ENCODE measurements around the gene COASY. TPM values are rescaled to one million over a fixed set of nuclear protein-coding genes. Genes with fewer than 3 reads are reported as not detected.
"Not testable (repeated sequence)": the region's sequence is repeated elsewhere in the genome, so short reads cannot be mapped to it uniquely, and the experiment has no call there.

COASY gene
- total RNA-seq, 1 donor from 2014 or later: 109 TPM

- intact Hi-C loops (cut with micrococcal nuclease): loop anchor here (1.0 to 10.0 kb wide), 5 partner anchors 33 to 214 kb away; partner anchors contain the start of genes BECN1, COASY, PSMC3IP and RAMP2
- not testable (repeated sequence) for H3K9me3 Mint-ChIP-seq, H3K27me3 Mint-ChIP-seq
- Mint-ChIP-seq H3K4me1 (peaks cover 28% of the 10 kb centered on the region), H3K27ac (peak overlapping the region; percentile 94), H3K4me3 (peak overlapping the region; percentile 99), H3K36me3 (ENCODE audit: low read depth) (peaks cover 35% of the 10 kb centered on the region)
- DNase-seq: peak; percentile 61
These were observed 48.2 kb downstream of the COASY start for GRCh38 chr17:42609814-42610801.

- no peak for DNase-seq
- Mint-ChIP-seq H3K36me3 (ENCODE audit: low read depth) (peaks cover 37% of the 10 kb centered on the region), H3K4me1 (peaks cover 16% of the 10 kb centered on the region), H3K27me3 (no peaks in the 10 kb centered on the region), H3K27ac (no peak overlapping the region), H3K4me3 (peak overlapping the region; percentile 20), H3K9me3 (no peaks in the 10 kb centered on the region)
- intact Hi-C loops (cut with micrococcal nuclease): no loop called here
These were observed 50.1 kb downstream of the COASY start for GRCh38 chr17:42612013-42612412.

GRCh38 chr17:42613699-42614295 lies 51.8 kb downstream of the COASY start:
- H3K27me3 Mint-ChIP-seq: no peaks in the 10 kb centered on the region
- DNase-seq: no peak
- no peaks in the 10 kb centered on the region for H3K9me3 Mint-ChIP-seq
- H3K36me3 Mint-ChIP-seq (ENCODE audit: low read depth): peaks cover 37% of the 10 kb centered on the region
- intact Hi-C loops (cut with micrococcal nuclease): no loop called here
- no peak overlapping the region for H3K27ac Mint-ChIP-seq
- no peak overlapping the region for H3K4me3 Mint-ChIP-seq
- H3K4me1 Mint-ChIP-seq: peaks cover 13% of the 10 kb centered on the region

Other genes starting within 250 kb of the COASY start
- 252 and 258 TPM in 2 replicates for gene STAT3, start 173.7 kb upstream of the COASY start, total RNA-seq
- 2.4 and 2.7 TPM in 2 replicates for gene CAVIN1, start 138.9 kb upstream of the COASY start, total RNA-seq
- gene ATP6V0A1, start 103.3 kb upstream of the COASY start, total RNA-seq: 16.9 and 18.8 TPM in 2 replicates
- 20.4 and 20.7 TPM in 2 replicates for gene NAGLU, start 25.9 kb upstream of the COASY start, total RNA-seq
- 0.42 and 0.83 TPM in 2 replicates for gene HSD17B1, start 9.2 kb upstream of the COASY start, total RNA-seq
- 67.8 and 72.6 TPM in 2 replicates for gene MLX, start 5.0 kb downstream of the COASY start, total RNA-seq
- 29.1 and 31.1 TPM in 2 replicates for gene PSMC3IP, start 15.6 kb downstream of the COASY start, total RNA-seq
- gene RETREG3, start 47.2 kb downstream of the COASY start, total RNA-seq: 35.8 and 38.3 TPM in 2 replicates
- 99.9 and 100 TPM in 2 replicates for gene TUBG1, start 47.5 kb downstream of the COASY start, total RNA-seq
- gene TUBG2, start 97.1 kb downstream of the COASY start, total RNA-seq: 11.8 and 12.9 TPM in 2 replicates
- gene PLEKHH3, start 114.8 kb downstream of the COASY start, total RNA-seq: 0.77 and 1.1 TPM in 2 replicates
- gene CCR10, start 119.7 kb downstream of the COASY start, total RNA-seq: 0.17 and 0.75 TPM in 2 replicates
- 3.0 and 3.2 TPM in 2 replicates for gene CNTNAP1, start 120.4 kb downstream of the COASY start, total RNA-seq
- 39.5 and 39.6 TPM in 2 replicates for gene EZH1, start 182.9 kb downstream of the COASY start, total RNA-seq
- not detected in 2 replicates for gene RAMP2, start 199.1 kb downstream of the COASY start, total RNA-seq
- 89.5 and 93.7 TPM in 2 replicates for gene VPS25, start 211.3 kb downstream of the COASY start, total RNA-seq
- gene WNK4, start 218.5 kb downstream of the COASY start, total RNA-seq: 0.12 TPM in 2 replicates
- 50.4 and 50.7 TPM in 2 replicates for gene COA3, start 236.6 kb downstream of the COASY start, total RNA-seq
- not detected in 2 replicates for gene CNTD1, start 236.7 kb downstream of the COASY start, total RNA-seq

Data from activated CD4-positive, alpha-beta T cell treated with anti-CD3 and anti-CD28 coated beads, Interleukin-2, amount 10 ng/mL, durations not matched to agents 24 days and 14 days (primary cell).